ENCODE results near the gene NFYB. TPM values are rescaled to one million over a fixed set of nuclear protein-coding genes. Genes with fewer than 3 reads are reported as not detected.

NFYB gene
- total RNA-seq, 1 experiment from 2014 or later = 28.1 TPM

- Histone ChIP-seq H3K36me3 (ENCODE audit: insufficient read depth, low read length, poor library complexity, severe bottlenecking) (peaks cover 15% of the 10 kb centered on the region), H3K9me3 (ENCODE audit: low read depth, low read length, poor library complexity, severe bottlenecking) (no peaks in the 10 kb centered on the region), H3K4me1 (ENCODE audit: insufficient read depth, low read length, poor library complexity, severe bottlenecking) (no peaks in the 10 kb centered on the region), H3K27ac (ENCODE audit: low read depth, low read length, poor library complexity, severe bottlenecking) (no peak overlapping the region), H3K27me3 (replicated peaks; ENCODE audit: insufficient read depth, low read depth, low read length, poor library complexity) (no peaks in the 10 kb centered on the region), H3K4me3 (ENCODE audit: low read depth, low read length, poor library complexity, severe bottlenecking) (no peak overlapping the region)
- no peak for TF ChIP-seq EZH2 (IDR thresholded peaks at IDR 0.05; ENCODE audit: borderline replicate concordance, low read depth, low read length, poor library complexity, severe bottlenecking)
- TF ChIP-seq CTCF (conservative IDR thresholded peaks at IDR 0.05; ENCODE audit: low read depth, low read length) = no peak
- DNase-seq (ENCODE audit: low spot score) = no peak
- CTCF ChIA-PET = no interaction called here
- BruUV-seq (replicated peaks) = no TSS peak
- POLR2A ChIA-PET (ENCODE audit: low non-redundant PET) = no interaction called here
- intact Hi-C loops (cut with micrococcal nuclease; ENCODE audit: unreplicated experiment) = no loop called here
Measured at GRCh38 chr12:104097954-104098353, 40.1 kb downstream of the NFYB start.

- H3K36me3 ChIP-seq (ENCODE audit: insufficient read depth, low read length, poor library complexity, severe bottlenecking) = peaks cover 15% of the 10 kb centered on the region
- TF ChIP-seq CTCF (conservative IDR thresholded peaks at IDR 0.05; ENCODE audit: low read depth, low read length) (no peak), EZH2 (IDR thresholded peaks at IDR 0.05; ENCODE audit: borderline replicate concordance, low read depth, low read length, poor library complexity, severe bottlenecking) (no peak)
- no peaks in the 10 kb centered on the region for H3K9me3 ChIP-seq (ENCODE audit: low read depth, low read length, poor library complexity, severe bottlenecking)
- intact Hi-C loops (cut with micrococcal nuclease; ENCODE audit: unreplicated experiment) = no loop called here
- no peaks in the 10 kb centered on the region for H3K27me3 ChIP-seq (replicated peaks; ENCODE audit: insufficient read depth, low read depth, low read length, poor library complexity)
- no peak overlapping the region for H3K4me3 ChIP-seq (ENCODE audit: low read depth, low read length, poor library complexity, severe bottlenecking)
- H3K27ac ChIP-seq (ENCODE audit: low read depth, low read length, poor library complexity, severe bottlenecking) = no peak overlapping the region
- no peak for DNase-seq (ENCODE audit: low spot score)
- POLR2A ChIA-PET (ENCODE audit: low non-redundant PET) = no interaction called here
- BruUV-seq (replicated peaks) = no TSS peak
- no peaks in the 10 kb centered on the region for H3K4me1 ChIP-seq (ENCODE audit: insufficient read depth, low read length, poor library complexity, severe bottlenecking)
- CTCF ChIA-PET = no interaction called here
Measured at GRCh38 chr12:104095289-104095688, 42.7 kb downstream of the NFYB start.

- Histone ChIP-seq H3K36me3 (ENCODE audit: insufficient read depth, low read length, poor library complexity, severe bottlenecking) (peaks cover 15% of the 10 kb centered on the region), H3K27ac (ENCODE audit: low read depth, low read length, poor library complexity, severe bottlenecking) (no peak overlapping the region), H3K4me1 (ENCODE audit: insufficient read depth, low read length, poor library complexity, severe bottlenecking) (no peaks in the 10 kb centered on the region), H3K9me3 (ENCODE audit: low read depth, low read length, poor library complexity, severe bottlenecking) (no peaks in the 10 kb centered on the region), H3K27me3 (replicated peaks; ENCODE audit: insufficient read depth, low read depth, low read length, poor library complexity) (no peaks in the 10 kb centered on the region), H3K4me3 (ENCODE audit: low read depth, low read length, poor library complexity, severe bottlenecking) (no peak overlapping the region)
- DNase-seq (ENCODE audit: low spot score) = no peak
- no TSS peak for BruUV-seq (replicated peaks)
- POLR2A ChIA-PET (ENCODE audit: low non-redundant PET) = no interaction called here
- CTCF ChIA-PET = no interaction called here
- intact Hi-C loops (cut with micrococcal nuclease; ENCODE audit: unreplicated experiment) = no loop called here
- TF ChIP-seq EZH2 (IDR thresholded peaks at IDR 0.05; ENCODE audit: borderline replicate concordance, low read depth, low read length, poor library complexity, severe bottlenecking) (no peak), CTCF (conservative IDR thresholded peaks at IDR 0.05; ENCODE audit: low read depth, low read length) (no peak)
Measured at GRCh38 chr12:104094284-104094683, 43.7 kb downstream of the NFYB start.
